HG03097 (cell line): ENCODE results near the gene NET1.

ENCODE experiments used
- ATAC-seq: cut with Tn5 transposase; IDR thresholded peaks from one replicate; pipeline ENCODE4 v1.9.1; 2021; ENCODE audit not compliant: unreplicated experiment, low FRiP score

Gene NET1

GRCh38 chr10:5497948-5498730 lies 85.8 kb downstream of the NET1 start:
- ATAC-seq: no peak

- no peak for ATAC-seq
Observed at GRCh38 chr10:5498791-5499492, 86.6 kb downstream of the NET1 start.

DNA sequence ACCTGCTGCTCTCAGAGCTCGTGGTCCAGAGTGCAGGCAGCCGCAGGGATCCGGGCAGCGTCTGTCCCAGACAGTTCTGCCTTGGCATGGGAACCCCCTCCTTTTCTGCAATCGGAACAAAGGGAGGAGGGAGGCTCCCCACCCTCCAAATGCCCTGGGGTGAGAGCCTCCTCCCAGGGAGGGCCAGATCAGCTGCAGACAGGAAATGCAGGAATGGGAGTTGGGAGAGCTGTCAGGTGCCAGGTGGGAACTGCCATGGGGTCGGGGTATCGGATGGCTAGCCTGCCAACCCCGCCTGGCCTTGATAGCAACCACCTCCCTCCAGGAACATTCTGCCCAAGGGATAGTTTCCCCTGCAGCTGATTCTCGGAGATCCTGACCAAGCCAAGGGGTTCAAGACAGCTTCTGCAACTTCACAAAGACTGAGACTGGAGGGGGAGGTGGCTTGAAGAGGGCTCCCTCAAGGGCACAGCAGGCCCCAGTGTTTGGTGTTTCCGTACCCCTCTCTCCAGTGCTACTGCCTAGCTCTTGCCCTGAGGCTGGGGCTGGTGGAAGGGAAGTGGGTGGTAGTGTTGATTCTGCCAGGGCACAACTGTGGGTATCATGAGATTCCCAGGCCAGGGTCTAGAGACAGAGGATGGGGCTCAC lies 87.3 kb downstream of the NET1 start, which contains the start of gene CALML5:
Gene CALML5 (minus strand): TSS at position 78 of the 648 bp plus-strand sequence. CDS start 132 bp downstream, outside the sequence.
- no peak for ATAC-seq

GRCh38 chr10:5500162-5500670 lies 87.9 kb downstream of the NET1 start:
- ATAC-seq: no peak

GRCh38 chr10:5500910-5501309 lies 88.6 kb downstream of the NET1 start:
- no peak for ATAC-seq

GRCh38 chr10:5502061-5502521 lies 89.7 kb downstream of the NET1 start:
- no peak for ATAC-seq

GRCh38 chr10:5502571-5503476 lies 90.5 kb downstream of the NET1 start:
- no peak for ATAC-seq

DNA sequence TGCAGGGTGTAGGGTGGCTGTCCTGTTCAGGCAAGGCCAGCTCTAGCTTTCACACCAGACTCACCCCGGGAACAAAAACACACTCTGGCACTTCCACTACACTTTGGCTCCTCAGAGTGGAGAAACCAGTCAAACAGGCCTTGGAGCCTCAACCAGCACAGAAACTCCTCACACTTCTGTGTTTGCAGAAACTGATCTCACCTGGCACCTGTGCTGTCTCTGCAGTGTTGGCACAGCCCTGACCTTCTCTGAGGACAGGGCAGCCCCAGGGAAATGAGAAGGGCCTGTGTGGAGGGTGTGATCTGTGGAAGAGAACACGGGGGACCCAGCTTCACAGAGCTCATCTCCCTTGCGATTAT lies 91.1 kb downstream of the NET1 start:
- ATAC-seq: no peak

DNA sequence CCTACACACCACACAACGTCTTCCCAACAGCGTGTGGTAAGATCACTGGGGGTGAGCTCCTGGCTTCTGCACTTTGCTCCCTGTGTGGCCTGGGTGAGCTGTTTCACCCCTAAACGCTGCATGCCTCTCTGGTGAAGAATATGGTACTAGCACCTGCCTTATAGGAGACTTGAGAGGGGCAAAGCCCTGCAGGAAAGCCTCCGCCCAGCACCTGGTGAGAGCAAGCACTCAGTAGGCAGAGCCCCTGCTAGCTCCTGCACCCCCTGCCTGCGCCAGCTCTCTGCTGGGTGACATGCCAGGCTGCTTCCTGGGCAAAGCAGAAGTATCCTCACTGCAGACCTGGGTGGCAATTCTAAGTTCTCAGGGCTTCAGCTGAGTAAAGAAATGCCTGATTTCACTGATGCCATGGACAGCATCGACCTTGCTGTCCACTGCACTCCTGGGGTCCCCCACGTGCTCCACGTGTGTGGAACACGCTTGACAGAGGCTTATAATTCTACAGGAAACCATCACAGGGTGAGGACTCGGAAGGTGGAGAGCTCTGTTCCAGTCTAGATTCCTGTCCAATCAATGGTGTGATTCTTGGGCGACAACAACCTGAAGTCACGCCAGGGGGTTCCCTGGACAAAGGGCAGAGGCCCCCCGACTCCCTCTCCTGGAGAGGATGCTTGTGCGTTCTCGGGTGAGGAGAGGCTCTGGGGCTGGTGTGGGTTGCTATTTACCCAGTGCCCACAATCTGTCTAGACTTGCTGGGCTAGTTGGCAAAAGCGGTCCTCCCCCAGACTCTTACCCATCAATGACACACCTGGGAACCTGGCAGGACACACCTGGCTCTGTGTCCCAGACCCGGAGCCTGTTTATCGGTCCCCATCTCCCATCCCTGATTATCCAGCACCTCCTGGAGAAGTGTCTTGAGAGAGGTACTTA lies 92.1 kb downstream of the NET1 start:
- no peak for ATAC-seq

- no peak for ATAC-seq
Observed at GRCh38 chr10:5506246-5506645, 93.9 kb downstream of the NET1 start.

- no peak for ATAC-seq
Observed at GRCh38 chr10:5506751-5507648, 94.6 kb downstream of the NET1 start.

GRCh38 chr10:5507649-5508131 lies 95.3 kb downstream of the NET1 start:
- ATAC-seq: no peak

GRCh38 chr10:5508161-5508604 lies 95.8 kb downstream of the NET1 start:
- ATAC-seq: no peak
